NCI-H524 treated with DMSO at 0.1 percent for 48 hours (cell line): Measurements from ENCODE around the gene ZNF740.
"Not testable (repeated sequence)": the region's sequence is repeated elsewhere in the genome, so short reads cannot be mapped to it uniquely, and the experiment has no call there.

ENCODE experiments used
- DNase-seq: peaks from one replicate; lab custom pipeline; 2025; lab: John Stamatoyannopoulos, UW

ZNF740 gene

DNA sequence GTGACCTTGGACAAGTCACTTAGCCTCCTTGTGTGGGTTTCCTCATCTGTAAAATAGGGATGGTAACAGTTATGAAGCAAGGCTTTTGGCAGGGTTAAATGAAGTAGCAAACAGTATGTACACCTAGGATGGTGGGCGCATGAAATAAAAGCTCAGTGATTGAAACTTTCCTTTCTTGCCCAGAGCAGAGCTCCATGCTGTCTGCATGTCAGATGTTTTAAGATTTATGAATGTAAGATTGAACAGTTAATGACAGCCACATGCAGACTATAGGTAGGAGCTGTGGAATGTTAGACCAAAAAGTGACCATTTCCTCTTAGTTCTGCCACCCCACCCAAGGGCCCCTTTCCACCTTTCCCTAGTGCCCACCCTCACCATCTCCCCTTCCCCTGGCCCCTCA is 14.5 kb downstream of the ZNF740 start:
- no peak for DNase-seq

DNA sequence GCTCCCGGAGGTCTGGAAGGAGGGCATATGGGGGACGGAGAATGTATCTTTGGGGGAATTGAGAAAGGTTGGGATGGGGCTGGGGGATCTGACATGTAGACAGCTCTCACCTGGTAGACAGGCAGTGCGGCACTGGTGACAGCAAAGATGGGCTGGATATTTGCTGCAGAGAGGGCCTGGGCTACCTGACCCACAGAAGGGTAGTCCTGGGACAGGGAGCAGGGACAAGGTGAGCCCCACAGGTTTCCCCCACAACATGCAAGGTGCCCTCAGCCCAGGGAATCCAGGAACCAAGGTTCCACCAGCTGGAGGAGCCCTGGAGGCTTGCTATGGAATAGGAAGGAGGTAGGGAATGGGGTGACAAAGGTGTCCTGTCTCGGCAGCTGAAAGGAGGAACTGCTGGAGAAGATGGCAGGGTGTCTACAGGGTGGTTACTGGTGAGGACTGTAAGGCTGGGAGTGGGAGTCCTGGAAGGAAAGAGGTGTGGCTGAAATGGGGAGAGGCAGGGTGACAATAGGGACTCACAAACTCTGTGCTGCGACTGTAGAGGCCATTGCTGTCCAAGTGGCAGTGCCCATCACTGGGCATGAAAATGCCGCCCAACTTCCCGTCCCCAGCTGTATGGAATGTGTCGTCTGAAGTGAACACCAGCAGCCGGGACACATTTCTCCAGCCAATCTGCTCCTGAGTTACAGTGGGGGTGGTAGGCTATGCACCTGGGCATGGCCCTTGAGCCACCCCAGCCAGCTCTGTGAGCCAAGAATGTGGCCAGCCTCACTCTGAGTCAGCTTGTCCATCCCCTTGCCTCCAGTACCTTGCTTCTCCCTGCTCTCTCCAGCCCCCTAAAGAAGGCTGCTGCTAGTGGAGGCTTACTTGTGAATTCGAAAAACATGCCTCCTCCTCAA is 15.2 kb downstream of the ZNF740 start:
- DNase-seq, result no peak

DNA sequence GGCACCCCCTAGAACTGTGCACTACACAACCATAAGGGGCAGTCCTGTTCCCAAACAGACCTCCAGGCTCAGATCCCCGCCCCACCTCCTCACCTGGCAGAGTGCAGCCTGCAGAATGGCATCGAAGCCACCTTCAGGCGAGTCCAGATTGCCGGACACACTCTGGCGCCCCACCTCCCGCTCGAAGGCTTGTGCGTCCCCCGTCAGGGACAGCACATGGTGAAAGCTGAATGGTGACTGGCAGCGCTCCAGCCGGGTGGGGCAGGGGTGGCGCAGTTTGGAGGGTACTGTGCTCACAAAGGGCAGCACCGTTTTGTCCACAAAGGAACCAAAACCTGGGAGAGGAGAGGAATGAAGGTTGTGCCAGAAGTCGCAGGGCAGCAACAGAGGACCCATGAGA is 16.0 kb downstream of the ZNF740 start:
- no peak for DNase-seq

DNA sequence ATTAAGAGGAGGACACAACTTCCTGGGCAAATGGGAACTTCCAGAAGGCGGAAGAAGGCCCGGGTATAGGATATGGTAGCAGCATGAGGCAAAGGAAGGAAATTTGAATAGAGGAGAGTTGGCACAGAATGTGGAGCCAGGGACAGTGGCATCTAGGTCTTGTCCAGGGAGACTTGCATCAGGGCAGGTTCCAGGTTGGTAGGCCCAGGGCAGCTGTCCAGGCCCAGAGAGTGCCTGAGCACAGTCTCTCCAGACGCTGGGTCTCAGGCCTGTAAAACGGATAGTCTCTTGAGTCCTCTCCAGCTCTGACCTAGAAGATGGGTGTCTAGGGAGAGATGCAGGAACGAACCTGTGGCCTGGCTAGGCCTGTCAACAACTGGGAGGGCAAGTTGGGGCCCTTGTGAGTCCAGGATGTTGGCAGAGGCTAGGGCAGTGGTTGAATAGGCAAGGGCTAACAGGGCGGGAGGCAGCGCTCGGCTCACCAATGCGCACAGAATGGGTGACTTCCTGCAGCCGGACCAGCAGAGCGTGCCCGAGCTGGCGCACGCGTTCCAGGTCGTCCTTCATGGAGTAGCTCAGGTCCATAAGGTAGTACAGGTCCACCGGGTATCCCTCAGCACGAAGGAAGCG is 16.6 kb downstream of the ZNF740 start:
- DNase-seq, result no peak

DNA sequence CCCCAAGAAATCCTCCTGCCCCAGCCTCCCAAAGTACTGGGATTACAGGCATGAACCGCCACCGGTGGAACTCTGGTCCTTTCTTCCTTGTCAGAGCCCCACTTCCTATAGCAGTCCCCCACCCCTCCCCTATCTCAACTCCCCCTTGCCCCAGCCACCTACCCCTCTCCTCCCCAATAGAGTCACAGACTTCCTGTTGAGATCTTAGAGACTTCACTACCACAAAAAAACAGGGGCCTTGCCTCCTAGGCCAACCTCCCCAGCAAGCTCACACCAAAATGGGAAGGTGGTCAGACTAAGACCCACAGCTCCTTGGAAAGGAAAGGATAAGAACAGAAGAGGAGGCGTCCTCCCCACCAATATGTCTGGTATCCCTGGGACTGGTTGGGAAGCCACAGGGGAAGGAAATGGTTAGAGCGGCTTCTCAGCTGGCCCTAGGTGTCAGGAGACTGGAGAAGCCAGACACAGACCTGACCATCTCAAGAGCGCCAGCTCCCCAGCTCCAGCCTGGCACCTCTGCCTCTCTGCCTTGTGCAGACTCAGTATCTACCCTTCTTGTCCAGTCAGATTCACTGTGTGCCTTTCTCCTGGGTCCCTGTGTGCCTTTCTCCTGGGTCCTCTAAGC is 18.1 kb downstream of the ZNF740 start:
- no peak for DNase-seq

DNA sequence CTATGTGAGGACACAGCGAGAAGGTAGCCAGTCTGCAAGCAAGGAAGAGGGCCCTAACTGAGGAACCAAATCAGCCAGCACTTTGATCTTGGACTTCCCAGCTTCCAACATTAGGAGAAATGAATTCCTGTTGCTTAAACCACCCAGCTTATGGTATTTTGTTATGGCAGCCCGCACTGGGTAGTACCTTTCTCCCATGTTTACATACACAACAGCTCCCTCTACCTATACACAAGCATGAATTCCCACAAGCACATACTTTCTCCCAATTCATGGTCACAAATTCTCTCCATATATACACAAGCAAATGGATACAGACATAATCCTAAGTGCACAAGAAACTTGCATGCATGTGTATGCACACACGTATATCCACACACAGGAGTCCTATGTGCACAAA is 19.2 kb downstream of the ZNF740 start:
- DNase-seq, result no peak

DNA sequence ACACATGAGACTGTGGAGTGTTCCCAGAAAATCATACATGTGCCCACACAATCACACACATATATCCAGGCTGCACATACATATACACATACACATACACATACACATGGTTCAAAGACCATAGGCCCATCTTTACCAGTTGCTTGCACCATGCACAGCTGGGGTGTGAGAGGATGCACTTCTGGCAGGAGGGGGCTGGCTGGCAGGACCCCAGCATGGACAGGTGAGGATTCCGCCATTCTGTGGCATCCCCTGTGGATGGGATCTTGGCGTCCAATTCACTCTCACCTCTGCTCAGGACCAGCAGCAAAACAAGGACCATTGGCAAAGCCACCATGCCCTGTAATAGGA is 19.6 kb downstream of the ZNF740 start:
- DNase-seq, result no peak

DNA sequence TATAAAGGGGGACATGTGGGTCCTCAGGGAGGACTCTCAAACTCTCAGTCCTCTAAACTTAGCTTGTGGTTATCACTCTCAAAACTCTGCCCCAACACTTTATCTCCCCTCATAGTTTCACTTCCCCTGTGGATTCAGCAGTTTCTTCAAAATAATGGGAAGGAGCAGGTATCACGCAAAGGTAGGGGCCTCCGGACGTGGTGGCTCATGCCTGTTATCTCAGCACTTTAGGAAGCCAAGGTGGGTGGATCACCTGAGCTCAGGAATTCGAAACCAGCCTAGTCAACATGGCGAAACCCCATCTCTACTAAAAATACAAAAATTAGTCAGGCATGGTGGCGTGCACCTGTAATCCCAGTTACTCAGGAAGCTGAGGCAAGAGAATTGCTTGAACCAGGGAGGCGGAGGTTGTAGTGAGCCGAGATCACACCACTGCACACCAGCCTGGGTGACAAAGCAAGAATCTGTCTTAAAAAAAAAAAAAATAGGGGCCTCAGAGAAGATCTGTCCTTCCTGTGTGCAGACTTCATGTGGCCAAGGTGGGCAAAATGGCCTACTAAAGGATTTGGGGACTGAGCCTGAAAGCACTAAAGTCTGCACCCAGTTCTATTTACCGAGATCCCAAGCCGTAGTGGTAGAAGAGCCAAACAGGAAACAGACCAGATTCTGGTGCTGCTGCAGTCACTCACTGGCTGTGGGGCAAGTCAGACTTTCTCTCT is 20.1 kb downstream of the ZNF740 start:
- DNase-seq, result no peak

DNA sequence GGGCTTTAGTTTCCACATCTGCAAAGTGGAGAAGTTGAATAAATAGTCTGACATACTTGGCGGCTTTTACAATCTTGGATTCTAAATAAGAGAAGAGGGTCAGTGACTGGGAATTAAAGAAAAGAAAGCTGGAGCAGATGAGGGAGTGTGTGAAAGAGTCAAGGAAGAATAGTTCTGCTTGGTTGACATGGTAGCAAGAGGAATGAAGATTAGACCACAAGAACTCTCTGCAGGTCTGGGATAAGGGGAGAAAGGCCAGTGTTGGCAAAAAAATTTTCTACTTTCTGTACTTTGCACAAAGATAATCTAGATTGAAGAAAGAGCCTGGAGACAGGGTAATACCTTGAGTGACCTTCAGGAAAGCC is 20.6 kb downstream of the ZNF740 start:
- DNase-seq, result no peak

DNA sequence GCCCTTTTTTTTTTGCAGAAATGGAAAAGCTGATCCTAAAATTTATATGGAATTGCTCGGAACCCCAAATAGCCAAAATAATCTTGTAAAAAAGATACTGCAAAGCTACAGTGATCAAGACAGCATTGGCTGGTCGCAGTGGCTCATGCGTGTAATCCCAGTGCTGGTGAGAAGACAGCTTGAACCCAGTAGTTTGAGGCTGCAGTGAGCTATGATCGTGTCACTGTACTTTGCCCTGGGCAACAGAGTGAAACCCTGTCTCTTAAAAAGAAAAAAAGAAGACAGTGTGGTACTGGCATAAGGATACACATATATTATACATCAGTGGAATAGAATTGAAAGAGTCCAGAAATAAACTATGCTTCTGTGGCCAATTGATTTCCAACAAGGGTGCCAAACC is 21.1 kb downstream of the ZNF740 start:
- no peak for DNase-seq

DNA sequence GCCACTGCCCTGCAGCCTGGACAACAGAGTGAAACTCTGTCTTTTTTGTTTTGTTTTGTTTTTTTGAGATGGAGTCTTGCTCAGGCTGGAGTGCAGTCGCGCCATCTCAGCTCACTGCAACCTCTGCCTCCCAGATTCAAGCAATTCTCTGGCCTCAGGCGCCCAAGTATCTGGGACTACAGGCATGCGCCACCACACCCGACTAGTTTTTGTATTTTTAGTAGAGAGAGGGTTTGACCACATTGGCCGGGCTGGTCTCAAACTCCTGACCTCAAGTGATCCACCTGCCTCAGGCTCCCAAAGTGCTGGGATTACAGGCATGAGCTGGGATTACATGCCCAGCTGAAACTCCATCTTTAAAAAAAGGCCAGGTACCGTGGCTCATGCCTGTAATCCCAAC is 21.8 kb downstream of the ZNF740 start:
- DNase-seq, result not testable (repeated sequence)

DNA sequence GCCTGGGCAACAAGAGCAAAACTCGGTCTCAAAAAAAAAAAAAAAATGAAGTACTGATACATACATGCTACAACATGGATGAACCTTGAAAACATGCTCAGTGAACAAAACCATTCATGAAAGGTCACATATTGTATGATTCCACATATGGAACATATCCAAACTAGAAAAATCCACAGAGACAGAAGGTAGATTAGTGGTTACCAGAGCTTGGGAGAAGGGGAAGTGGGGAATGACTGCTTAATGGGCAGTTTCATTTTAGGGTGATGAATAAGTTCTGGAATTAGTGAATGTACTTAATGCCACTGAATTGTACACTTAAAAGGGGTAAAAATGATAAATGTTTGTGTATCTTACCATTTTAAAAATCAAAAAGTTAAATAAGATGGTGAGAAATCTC is 23.8 kb downstream of the ZNF740 start:
- no peak for DNase-seq

DNA sequence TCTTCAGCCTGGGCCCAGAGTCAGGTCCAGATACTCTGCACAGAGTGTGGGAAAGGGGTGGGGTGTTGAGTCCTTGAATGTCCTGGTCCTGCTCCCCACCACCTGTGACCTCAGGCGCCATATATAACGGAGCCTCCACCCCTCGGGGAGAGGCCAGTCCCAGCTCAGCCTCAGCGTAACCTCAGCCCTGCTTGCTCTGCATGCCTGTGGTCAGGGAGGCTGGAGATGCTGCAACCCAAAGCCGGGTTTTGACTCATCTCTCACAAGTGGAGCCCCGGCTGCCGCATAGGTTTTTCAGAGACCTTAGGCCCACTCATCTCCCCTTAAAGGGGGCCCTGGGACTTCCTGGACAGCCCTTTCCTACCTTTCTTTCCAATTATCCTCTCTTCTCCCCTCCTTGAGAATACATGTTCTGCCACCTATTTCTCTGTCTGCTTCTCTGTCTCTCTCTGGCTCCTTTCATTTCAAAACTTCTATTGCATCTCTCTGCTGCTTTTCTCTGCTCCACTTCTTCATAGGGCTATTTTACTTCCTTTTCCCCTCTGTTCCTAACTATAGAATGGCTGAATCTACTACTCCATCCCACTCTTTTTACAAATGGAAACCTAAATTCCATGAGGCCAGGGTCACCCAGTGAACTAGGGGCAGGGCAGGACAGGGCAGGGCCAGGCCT is 25.4 kb downstream of the ZNF740 start:
- no peak for DNase-seq

DNA sequence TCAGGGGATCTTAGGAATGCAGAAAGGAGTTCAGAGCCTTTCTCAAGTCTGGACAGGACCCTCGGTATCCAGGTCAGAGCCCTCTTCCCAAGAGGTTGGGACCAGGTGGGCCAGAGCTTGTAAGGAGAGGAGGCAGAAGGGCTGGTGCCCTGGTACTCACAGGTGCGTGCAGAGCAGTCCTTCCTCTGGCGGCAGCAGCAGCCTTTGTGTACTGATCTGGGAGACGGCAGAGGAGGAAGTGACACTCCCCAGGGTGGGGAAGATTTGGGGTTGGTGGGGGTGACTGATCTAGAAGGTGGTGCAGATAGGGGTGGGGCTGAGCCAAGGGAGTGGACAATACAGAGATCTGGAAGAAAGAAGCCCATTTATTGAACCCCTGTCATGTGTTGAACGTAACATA is 26.5 kb downstream of the ZNF740 start, which contains the start of gene ITGB7:
Gene ITGB7, minus strand, starts transcription at position 210 of the 400 bp plus-strand sequence. CDS start 6,808 bp downstream, outside the sequence.
- DNase-seq, result no peak

DNA sequence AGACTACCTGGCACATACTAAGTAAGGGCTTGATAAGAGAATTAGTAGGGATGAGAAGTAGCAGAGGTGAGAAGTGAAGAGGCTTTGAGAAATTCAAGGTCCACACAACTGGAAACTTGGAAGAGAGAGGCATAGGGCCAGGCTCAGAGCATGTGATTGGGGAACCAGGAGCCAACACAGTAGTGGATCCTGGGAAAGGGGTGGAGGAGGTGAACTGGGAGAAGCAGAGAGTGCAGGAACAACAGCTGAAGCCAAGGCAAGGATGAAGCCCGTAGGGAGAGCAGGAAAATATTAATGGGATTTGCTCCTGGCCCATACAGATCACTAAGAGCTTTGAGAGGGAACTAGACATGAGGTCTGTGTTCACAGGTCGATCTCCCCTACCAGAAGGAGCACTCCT is 27.9 kb downstream of the ZNF740 start:
- DNase-seq, result no peak

DNA sequence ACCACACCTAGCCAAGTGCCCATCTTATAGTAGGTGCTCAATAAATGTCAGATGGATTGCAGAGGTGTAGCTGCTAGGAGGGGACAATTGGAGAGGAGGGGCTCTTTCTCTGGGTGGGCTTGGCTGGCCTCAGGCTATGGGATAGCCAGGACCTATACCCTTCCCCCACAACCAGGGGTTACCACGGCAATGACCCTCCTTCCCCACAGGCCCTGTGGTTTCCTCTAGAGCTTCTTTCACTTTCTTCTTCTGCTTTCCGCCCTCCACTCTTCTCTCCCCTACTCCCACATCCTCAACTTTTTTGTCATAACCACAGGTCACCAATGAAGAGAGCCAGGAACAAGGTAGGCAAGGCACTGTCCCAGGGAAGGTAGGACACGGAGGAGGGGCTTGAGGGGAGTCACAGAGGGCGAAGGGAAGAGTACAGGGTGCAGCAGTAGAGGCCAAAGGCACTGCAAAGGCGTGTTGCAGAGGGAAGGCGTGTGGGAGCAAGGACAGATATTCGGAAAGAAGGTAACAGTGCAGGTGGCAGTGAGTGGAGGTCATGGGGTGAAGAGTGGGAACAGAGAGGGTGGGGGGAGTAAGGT is 28.4 kb downstream of the ZNF740 start:
- no peak for DNase-seq

DNA sequence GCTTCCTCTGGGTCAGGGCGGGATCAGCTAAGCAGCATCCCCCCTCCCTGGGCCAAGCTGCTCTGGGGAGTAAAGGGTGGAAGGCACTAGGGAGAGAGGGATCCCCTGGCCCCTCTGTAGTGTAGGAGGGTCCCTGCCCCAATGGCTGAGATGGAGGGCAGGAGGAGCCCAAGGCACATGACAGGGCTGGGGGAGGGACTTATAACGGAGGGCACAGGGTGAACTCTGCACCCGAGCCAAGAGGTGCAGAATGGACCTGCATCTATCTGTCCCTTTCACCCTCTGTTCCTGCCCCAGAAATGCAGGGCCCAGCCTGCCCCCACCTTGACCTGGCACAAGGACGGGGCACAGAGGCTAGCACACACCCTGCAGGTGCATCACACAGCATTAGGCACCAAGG is 30.3 kb downstream of the ZNF740 start:
- no peak for DNase-seq

DNA sequence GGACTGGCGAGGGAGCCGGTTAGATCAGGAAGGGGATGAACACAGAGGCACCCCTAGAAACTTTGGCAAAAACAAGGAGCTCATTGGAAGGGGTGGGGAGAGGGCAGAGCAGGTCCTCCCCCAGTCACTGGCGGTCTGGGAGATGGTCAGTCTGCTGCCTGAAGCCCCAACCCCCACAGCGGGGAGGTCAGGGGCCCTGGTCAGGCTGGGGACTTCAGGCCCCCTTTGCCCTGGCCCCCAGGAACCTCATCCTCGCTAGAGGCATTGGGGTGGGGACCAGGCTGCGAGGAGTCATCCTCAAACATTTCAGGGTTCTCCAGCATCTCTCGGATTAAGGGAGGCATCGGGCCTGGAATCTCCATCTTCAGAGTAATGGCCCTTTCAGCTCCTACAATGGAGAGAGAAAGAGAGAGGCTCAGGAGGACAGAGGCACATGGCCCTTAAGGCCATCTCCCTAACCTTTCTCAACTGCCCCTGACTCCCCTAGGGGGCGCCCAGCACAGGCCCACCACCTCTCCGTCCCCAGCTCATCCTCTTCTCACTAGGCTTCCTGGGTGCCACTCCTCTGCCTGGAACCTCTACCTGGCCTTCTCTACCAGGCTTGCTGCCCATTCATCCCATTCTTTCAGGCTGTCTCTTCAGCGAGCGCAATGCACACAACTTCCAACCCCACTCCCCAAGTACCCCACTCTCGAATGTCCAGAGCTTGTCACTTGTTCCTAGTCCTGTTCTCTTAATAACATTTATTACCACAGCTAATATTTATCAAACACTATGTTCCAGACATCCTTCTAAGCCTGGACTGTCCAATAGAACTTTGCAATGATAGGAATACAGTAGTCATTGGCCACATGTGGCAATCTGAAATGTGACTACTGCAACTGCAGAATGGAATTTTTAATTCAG is 31.2 kb downstream of the ZNF740 start:
- no peak for DNase-seq

DNA sequence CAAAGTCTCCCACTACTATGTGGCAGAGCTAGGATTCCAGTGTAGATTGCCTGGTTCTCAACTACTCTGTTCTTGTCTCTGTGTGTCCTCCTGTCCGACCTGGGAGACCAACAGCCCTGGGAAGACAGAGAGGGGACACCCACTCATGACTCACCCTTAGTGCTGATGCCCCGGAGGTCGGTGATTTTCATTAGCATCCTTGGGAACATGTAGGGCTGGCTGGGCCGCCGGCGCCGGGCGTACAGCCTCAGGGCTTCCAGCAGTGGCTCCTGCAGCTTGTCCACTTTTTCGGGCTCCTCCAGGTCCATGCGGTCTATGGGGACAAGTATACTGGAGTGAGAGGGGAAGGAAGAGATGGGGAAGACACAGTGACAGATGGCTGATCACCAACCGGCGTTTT is 32.4 kb downstream of the ZNF740 start:
- DNase-seq, result no peak

DNA sequence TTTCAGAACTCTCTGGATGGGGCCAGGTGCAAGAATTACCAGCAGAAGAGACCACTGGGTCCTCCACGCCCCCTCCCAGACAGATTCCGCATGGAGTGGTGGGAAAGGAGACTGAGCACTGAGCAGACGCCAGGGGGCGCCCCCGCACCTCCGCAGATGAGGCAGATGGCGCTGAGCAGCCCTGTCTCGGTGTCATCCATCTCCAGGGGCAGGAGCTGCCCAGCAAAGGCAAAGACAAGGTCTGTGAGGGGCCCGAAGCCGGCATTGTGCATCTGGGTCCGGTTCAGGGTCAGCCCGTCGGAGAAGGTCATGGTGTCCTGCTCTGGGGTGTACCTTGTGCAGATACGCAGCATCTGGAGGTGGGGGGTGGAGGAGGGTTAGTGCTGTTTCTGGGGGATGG is 32.8 kb downstream of the ZNF740 start:
- peak; percentile 27 for DNase-seq

DNA sequence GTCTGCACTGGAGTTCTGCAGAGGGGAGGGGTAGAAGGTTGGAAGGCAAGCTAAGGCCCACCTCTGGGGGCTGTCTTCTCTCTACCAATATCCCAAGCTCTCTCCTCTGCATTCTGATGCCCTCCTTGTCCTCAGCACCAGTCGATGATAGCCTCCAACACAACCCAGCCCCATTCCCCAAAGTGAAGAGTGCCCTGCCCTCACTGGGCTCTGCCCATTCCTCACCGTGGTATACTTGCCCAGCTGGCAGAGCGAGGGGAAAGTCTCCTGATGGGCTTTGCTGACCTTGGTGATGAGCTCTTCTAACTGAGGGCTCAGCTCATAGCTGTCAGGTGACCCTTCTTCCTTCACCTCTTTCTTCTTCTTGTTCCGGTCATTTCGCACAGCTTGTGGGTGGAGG is 33.7 kb downstream of the ZNF740 start:
- DNase-seq, result no peak
